ENCODE measurements around the gene FAM174B. TPM values are rescaled to one million over a fixed set of nuclear protein-coding genes. Genes with fewer than 3 reads are reported as not detected.
"Not testable (repeated sequence)": the region's sequence is repeated elsewhere in the genome, so short reads cannot be mapped to it uniquely, and the experiment has no call there.

The FAM174B gene
- total RNA-seq, 1 donor from 2014 or later = 4.9 TPM

DNA sequence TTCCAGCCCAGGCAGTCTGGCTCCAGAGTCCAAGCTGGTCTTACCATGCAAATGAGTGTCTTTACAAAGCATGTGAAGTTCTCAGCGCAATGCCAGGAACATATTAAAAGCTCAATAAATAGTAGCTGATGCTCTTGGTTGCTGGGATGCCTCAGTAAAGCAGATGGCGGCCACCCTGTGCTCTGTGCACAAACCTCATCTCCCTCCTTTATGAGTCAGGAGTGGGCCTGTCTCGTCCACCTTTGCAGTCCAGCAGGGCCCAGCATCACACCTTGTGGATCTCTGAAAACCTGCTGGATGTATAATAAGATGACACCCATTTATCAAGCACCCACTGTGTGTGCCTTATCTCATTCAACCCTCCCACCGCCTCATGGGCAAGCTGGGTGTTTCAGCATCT is 42.7 kb downstream of the FAM174B start:
- H3K4me1 ChIP-seq = peaks cover 15% of the 10 kb centered on the region
- DNase-seq (ENCODE audit: extremely low spot score in 2 of 2) = no peak
- intact Hi-C loops (cut with DNase I) = loop anchor here (2.0 kb wide), 1 partner anchor 70 kb away; no protein-coding TSS in a partner anchor
- no peaks in the 10 kb centered on the region for H3K27me3 ChIP-seq
- TF ChIP-seq POLR2AphosphoS5 (IDR thresholded peaks at IDR 0.05; ENCODE audit: insufficient read depth in 1 of 2, low read depth in 1 of 2) = no peak
- TF ChIP-seq, protein P1, sequence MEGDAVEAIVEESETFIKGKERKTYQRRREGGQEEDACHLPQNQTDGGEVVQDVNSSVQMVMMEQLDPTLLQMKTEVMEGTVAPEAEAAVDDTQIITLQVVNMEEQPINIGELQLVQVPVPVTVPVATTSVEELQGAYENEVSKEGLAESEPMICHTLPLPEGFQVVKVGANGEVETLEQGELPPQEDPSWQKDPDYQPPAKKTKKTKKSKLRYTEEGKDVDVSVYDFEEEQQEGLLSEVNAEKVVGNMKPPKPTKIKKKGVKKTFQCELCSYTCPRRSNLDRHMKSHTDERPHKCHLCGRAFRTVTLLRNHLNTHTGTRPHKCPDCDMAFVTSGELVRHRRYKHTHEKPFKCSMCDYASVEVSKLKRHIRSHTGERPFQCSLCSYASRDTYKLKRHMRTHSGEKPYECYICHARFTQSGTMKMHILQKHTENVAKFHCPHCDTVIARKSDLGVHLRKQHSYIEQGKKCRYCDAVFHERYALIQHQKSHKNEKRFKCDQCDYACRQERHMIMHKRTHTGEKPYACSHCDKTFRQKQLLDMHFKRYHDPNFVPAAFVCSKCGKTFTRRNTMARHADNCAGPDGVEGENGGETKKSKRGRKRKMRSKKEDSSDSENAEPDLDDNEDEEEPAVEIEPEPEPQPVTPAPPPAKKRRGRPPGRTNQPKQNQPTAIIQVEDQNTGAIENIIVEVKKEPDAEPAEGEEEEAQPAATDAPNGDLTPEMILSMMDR (IDR thresholded peaks at IDR 0.05) = no peak
- H3K27ac ChIP-seq = no peak overlapping the region
- H3K9me3 ChIP-seq = no peaks in the 10 kb centered on the region
- no peak overlapping the region for H3K4me3 ChIP-seq
- no peaks in the 10 kb centered on the region for H3K36me3 ChIP-seq

DNA sequence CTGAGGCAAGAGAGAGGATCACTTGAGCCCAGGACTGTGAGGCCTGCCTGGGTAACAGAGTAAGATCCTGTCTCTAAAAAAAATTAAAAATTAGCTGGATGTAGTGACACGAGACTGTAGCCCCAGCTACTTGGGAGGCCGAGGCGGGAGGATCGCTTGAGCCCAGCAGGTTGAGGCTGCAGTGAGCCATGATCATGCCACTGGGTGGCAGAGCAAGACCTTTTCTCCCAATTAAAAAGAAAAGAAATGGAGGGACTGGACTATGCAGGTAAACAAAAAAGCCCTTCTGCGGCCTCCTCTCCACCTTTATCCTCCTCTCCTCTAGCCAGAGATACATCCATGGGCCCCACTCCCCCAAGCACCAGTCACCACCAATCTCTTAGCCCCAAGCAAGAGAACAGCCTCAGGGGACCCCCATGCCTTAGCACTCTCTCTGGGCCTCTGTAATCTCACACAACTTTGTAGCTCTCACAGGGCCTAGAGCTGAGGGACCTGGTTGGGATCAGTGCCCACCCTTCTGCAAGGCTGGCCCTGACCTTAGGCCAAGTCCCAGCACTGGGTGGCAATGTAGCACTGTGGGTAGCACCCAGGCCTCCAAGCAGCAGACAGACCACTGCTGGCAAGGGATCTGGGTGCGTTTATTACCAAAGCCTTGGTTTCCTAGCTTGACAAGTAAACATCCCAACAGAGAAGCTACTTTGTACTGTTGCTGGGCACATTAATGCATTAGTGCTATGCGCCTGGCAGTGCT is 43.4 kb downstream of the FAM174B start:
- intact Hi-C loops (cut with DNase I) = loop anchor here (2.0 kb wide), 1 partner anchor 71 kb away; no protein-coding TSS in a partner anchor
- no peaks in the 10 kb centered on the region for H3K9me3 ChIP-seq
- no peak overlapping the region for H3K4me3 ChIP-seq
- no peak overlapping the region for H3K27ac ChIP-seq
- no peak for DNase-seq (ENCODE audit: extremely low spot score in 2 of 2)
- TF ChIP-seq POLR2AphosphoS5 (IDR thresholded peaks at IDR 0.05; ENCODE audit: insufficient read depth in 1 of 2, low read depth in 1 of 2) = no peak
- no peak for TF ChIP-seq POLR2A (IDR thresholded peaks at IDR 0.05)
- peaks cover 8% of the 10 kb centered on the region for H3K4me1 ChIP-seq
- no peaks in the 10 kb centered on the region for H3K27me3 ChIP-seq
- H3K36me3 ChIP-seq = no peaks in the 10 kb centered on the region

DNA sequence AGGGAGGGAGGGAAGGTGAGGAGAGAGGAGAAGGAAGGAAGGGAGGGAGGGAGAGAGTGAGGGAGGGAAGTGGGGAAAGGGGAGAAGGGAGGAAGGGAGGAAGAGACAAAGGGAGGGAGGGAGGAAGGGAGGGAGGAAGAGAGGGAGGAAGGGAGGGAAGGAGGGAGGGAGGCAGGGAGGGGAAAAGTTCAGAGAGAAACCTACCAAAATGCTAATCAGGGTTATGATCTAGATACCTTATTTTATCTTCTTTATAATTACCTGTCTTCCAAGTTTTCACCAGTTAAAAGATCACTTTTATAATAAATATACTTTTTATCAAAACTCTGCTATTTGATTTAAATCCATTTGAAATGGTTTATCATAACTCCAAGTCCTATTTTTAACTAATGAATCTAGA is 44.4 kb downstream of the FAM174B start:
- H3K36me3 ChIP-seq = no peaks in the 10 kb centered on the region
- intact Hi-C loops (cut with DNase I) = no loop called here
- no peak overlapping the region for H3K4me3 ChIP-seq
- no peaks in the 10 kb centered on the region for H3K4me1 ChIP-seq
- no peaks in the 10 kb centered on the region for H3K9me3 ChIP-seq
- no peak overlapping the region for H3K27ac ChIP-seq
- TF ChIP-seq, protein P1 (IDR thresholded peaks at IDR 0.05) = no peak
- no peak for TF ChIP-seq POLR2AphosphoS5 (IDR thresholded peaks at IDR 0.05; ENCODE audit: insufficient read depth in 1 of 2, low read depth in 1 of 2)
- no peak for TF ChIP-seq POLR2A (IDR thresholded peaks at IDR 0.05)
- DNase-seq (ENCODE audit: extremely low spot score in 2 of 2) = no peak
- no peaks in the 10 kb centered on the region for H3K27me3 ChIP-seq

DNA sequence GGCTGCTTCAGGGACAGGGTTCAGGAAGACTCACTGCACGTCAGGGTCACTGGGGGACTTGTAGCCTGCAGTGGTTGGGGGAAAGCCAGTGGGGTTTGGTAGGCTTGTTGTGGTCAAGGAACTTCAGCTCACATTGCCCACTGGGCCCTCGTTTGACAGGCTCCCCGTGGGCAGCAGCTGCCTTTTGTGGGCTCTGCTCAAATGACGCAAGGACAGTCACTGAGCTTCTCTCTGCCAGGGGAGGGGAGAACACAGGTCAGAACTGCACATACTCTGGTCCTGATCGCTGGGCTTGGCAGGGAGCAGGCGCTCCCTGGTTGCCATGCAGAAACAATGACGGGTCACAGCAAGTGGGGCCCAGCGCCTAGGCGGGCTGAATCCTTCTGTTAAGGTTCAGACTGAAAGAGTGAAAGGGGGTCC is 45.5 kb downstream of the FAM174B start:
- no peaks in the 10 kb centered on the region for H3K36me3 ChIP-seq
- H3K27ac ChIP-seq = no peak overlapping the region
- H3K4me1 ChIP-seq = no peaks in the 10 kb centered on the region
- H3K9me3 ChIP-seq = no peaks in the 10 kb centered on the region
- TF ChIP-seq POLR2AphosphoS5 (IDR thresholded peaks at IDR 0.05; ENCODE audit: insufficient read depth in 1 of 2, low read depth in 1 of 2) (no peak), POLR2A (IDR thresholded peaks at IDR 0.05) (no peak)
- TF ChIP-seq, protein P1 (IDR thresholded peaks at IDR 0.05) = no peak
- H3K4me3 ChIP-seq = no peak overlapping the region
- intact Hi-C loops (cut with DNase I) = no loop called here
- no peaks in the 10 kb centered on the region for H3K27me3 ChIP-seq
- DNase-seq (ENCODE audit: extremely low spot score in 2 of 2) = no peak

DNA sequence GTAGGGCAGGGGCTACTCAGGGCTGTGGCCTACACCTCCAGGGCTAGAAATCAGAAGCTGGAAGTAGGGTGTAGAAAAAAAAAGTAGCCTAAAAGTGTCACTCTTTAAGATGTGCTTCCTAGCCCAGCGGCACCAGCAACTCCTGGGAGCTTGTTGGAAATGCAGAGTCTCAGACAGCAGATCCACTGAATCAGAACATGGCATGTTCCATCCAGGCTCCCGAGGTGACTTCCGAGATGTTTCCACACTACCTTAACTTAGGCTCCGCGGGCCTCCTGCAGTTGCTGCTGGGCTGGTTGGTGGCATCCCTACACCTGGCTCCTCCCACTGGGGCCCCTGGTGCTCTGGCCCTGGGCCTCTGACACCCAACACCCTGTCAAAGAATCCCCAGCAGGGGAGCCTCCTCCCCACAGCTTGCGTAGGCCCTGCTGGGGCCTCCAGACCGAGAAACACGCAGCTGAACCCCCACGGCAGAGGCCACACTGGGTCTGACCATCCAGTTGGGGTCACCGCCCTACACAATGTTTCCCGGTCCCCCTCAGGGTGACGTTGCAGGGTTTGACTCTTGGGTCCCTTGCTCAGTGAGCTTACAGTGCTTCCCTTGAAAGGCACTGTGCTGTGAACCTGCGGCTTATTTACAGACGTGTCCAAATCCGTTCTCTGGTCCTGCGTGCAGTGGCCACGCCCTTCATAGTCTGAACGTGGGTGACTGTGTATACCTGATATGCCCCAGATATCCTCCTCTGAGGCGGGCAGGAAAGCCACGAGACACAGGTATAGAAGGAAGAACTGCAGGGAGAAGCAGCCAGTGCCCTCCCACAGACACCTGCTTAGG is 46.5 kb downstream of the FAM174B start:
- Histone ChIP-seq H3K27me3 (no peaks in the 10 kb centered on the region), H3K27ac (no peak overlapping the region), H3K36me3 (no peaks in the 10 kb centered on the region), H3K9me3 (no peaks in the 10 kb centered on the region), H3K4me1 (no peaks in the 10 kb centered on the region), H3K4me3 (no peak overlapping the region)
- no peak for DNase-seq (ENCODE audit: extremely low spot score in 2 of 2)
- intact Hi-C loops (cut with DNase I) = no loop called here
- TF ChIP-seq, protein P1 (IDR thresholded peaks at IDR 0.05) = no peak
- TF ChIP-seq POLR2AphosphoS5 (IDR thresholded peaks at IDR 0.05; ENCODE audit: insufficient read depth in 1 of 2, low read depth in 1 of 2) = no peak

DNA sequence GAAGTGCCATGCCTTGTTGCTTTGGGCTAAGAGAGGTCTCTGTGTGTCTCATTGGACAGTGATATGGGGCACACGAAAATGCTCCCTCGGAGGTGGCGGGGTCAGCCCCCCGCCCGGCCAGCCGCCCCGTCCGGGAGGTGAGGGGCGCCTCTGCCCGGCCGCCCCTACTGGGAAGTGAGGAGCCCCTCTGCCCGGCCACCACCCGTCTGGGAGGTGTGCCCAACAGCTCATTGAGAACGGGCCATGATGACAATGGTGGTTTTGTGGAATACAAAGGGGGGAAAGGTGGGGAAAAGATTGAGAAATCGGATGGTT is 48.8 kb downstream of the FAM174B start:
- H3K9me3 ChIP-seq; intact Hi-C loops (cut with DNase I); H3K27me3 ChIP-seq; DNase-seq (ENCODE audit: extremely low spot score in 2 of 2); H3K27ac ChIP-seq; H3K4me1 ChIP-seq; H3K4me3 ChIP-seq; H3K36me3 ChIP-seq: not testable (repeated sequence)
